Adrenal gland (tissue), 12 donors: ENCODE measurements around the gene BARHL1. TPM values are rescaled to one million over a fixed set of nuclear protein-coding genes. Genes with fewer than 3 reads are reported as not detected.

Source experiments
- DNase-seq, 7 donors: peaks; one replicate each; pipeline ENCODE4 v3.0.0-alpha.2; 2019 to 2020
- H3K27ac ChIP-seq, 5 donors: fragments of 200-600 bp; sonication (generic) in 4 of 5; 1 replicate in 3 of 5; 2 replicates in 2 of 5; pipeline versions ENCODE4 v1.5.1 to v1.8.0; 2016 to 2020; ENCODE audit warnings: mild to moderate bottlenecking in 1 of 5
- H3K27me3 ChIP-seq: fragments of 200-600 bp; 2 replicates; pipeline ENCODE4 v1.8.0; 2021
- H3K36me3 ChIP-seq, 2 donors: fragments of 200-600 bp; replicated peaks in 1 of 2; 1 replicate in 1 of 2; 2 replicates in 1 of 2; pipeline versions ENCODE4 v1.5.1 to v1.8.0; 2018 to 2022
- H3K4me1 ChIP-seq, 2 donors: fragments of 200-600 bp; replicated peaks in 1 of 2; 1 replicate in 1 of 2; 2 replicates in 1 of 2; pipeline versions ENCODE4 v1.5.1 to v1.8.0; 2018 to 2021
- H3K4me3 ChIP-seq, 4 donors: fragments of 200-600 bp; sonication (generic) in 3 of 4; one replicate each; pipeline ENCODE4 v1.5.1; 2016 to 2018
- H3K9me3 ChIP-seq, 3 donors: fragments of 200-600 bp; sonication (generic) in 1 of 3; replicated peaks in 1 of 3; 1 replicate in 2 of 3; 2 replicates in 1 of 3; pipeline versions ENCODE4 v1.5.1 to v1.8.0; 2016 to 2021
- POLR2A ChIP-seq, 2 donors: fragments of 450-650 bp; IDR thresholded peaks; one replicate each; pipeline ENCODE4 v1.6.1; 2017; ENCODE audit warnings: antibody characterized with exemption in 2 of 2, mild to moderate bottlenecking in 2 of 2, moderate library complexity in 1 of 2
- WGBS, 4 donors: extraction: QIAGEN DNeasy Blood & Tissue Kit in 2 of 4; methylation state at CpG; one replicate each; pipeline versions ENCODE4 v1.1.5 to v1.1.7; 2013 to 2017; 5-methylcytosine and 5-hydroxymethylcytosine counted together
- intact Hi-C, 2 donors: fragments of 100-400 bp; cut with DNase I; formaldehyde crosslinking; loops; one replicate each; pipeline versions ENCODE4 v1.14.1 to v1.15.0; 2022 to 2023
- polyA plus RNA-seq, 3 donors: library from polyadenylated mRNA; stranded (reverse); fragments of 200-250 nt in 2 of 3; fragments of 350-450 nt in 1 of 3; fragmentation: Illumina TruSeq in 1 of 3; extraction: RNeasy Lipid Tissue Mini Kit (QIAGEN cat#74804) in 1 of 3; gene quantifications; one replicate each; pipeline ENCODE4 v1.2.3, GENCODE V29; 2013 to 2014
- total RNA-seq, 9 donors: library from RNA; depleted of rRNA in 4 of 9; stranded (reverse); fragments of >200 nt in 4 of 9; fragments of 120-200 nt in 1 of 9; fragmentation: NEBNext Ultra II Directional in 1 of 9; extraction: Animal tissue kit (Norgen Biotek cat#: 25700) in 1 of 9; gene quantifications; one replicate each; pipeline versions ENCODE4 v1.1.0 to v1.2.4, GENCODE V29; 2013 to 2023
- TF ChIP-seq, protein P1 (sequence below), 6 experiments: fragments of 450-650 bp in 4 of 6; fragments of 200-600 bp in 2 of 6; sonication (generic) in 1 of 6; IDR thresholded peaks; 1 replicate in 5 of 6; 2 replicates in 1 of 6; pipeline versions ENCODE4 v1.5.1 to v1.8.0; 2016 to 2021; ENCODE audit warnings: antibody characterized with exemption in 6 of 6, mild to moderate bottlenecking in 2 of 6, moderate library complexity in 1 of 6
- donor health status: healthy with polysubstance abuse.
- donor health status: Bipolar disorder and iron deficiency.
- donor health status: DM: yes; HTN: yes; CAD: no.
- donor health status: DM: no; HTN: no; CAD: no.
- donor health status: DM: no; HTN: no; CAD: no.
- donor health status: DM: yes; HTN: yes; CAD: no.

The BARHL1 gene
- total and polyA plus RNA-seq, 12 donors: not detected

DNA sequence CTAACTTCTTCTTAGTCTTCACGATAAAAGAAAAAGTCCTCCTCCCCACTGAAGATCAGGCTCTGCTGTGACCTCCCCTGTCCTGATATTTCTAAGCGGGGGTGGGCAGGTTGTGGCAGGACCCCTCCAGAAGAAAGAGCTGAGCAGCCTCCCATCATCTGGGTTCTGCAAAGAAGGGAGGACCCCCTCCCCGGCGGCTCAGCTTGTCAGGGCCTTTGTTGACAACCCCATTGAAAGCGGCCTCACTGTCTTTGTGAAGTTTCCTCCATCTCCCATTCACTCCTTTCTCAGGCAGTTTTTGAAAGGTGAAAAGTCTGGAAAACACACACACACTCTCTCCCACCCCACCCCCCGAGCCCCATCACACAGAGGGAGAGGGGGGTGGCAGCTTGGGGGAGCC is 26.2 kb upstream of the BARHL1 start:
- no peaks in the 10 kb centered on the region for H3K27me3 ChIP-seq
- WGBS, 4 donors: 73 to 81% (median 77%) methylated on average over 5 to 6 of the region's 6 CpGs
- no peak for DNase-seq
- H3K9me3 ChIP-seq: no peaks in the 10 kb centered on the region
- no peak overlapping the region for H3K27ac ChIP-seq
- TF ChIP-seq, protein P1, sequence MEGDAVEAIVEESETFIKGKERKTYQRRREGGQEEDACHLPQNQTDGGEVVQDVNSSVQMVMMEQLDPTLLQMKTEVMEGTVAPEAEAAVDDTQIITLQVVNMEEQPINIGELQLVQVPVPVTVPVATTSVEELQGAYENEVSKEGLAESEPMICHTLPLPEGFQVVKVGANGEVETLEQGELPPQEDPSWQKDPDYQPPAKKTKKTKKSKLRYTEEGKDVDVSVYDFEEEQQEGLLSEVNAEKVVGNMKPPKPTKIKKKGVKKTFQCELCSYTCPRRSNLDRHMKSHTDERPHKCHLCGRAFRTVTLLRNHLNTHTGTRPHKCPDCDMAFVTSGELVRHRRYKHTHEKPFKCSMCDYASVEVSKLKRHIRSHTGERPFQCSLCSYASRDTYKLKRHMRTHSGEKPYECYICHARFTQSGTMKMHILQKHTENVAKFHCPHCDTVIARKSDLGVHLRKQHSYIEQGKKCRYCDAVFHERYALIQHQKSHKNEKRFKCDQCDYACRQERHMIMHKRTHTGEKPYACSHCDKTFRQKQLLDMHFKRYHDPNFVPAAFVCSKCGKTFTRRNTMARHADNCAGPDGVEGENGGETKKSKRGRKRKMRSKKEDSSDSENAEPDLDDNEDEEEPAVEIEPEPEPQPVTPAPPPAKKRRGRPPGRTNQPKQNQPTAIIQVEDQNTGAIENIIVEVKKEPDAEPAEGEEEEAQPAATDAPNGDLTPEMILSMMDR (IDR thresholded peaks at IDR 0.05): no peak
- no peak for TF ChIP-seq POLR2A (IDR thresholded peaks at IDR 0.05)
- no peak overlapping the region for H3K4me3 ChIP-seq
- H3K4me1 ChIP-seq: peaks cover 10 to 13% of the 10 kb centered on the region in 2 donors
- no peaks in the 10 kb centered on the region for H3K36me3 ChIP-seq
- intact Hi-C loops: no loop called here

GRCh38 chr9:132556714-132557113 is 25.7 kb upstream of the BARHL1 start:
- peaks cover 10 to 13% of the 10 kb centered on the region in 2 donors for H3K4me1 ChIP-seq
- H3K4me3 ChIP-seq: no peak overlapping the region
- H3K9me3 ChIP-seq: no peaks in the 10 kb centered on the region
- intact Hi-C loops: no loop called here
- H3K27me3 ChIP-seq: no peaks in the 10 kb centered on the region
- WGBS, 4 donors: 75 to 81% (median 77%) methylated on average over 26 of the region's 26 CpGs
- no peaks in the 10 kb centered on the region for H3K36me3 ChIP-seq
- no peak overlapping the region for H3K27ac ChIP-seq
- no peak for DNase-seq
- TF ChIP-seq, protein P1 (IDR thresholded peaks at IDR 0.05): no peak
- no peak for TF ChIP-seq POLR2A (IDR thresholded peaks at IDR 0.05)

DNA sequence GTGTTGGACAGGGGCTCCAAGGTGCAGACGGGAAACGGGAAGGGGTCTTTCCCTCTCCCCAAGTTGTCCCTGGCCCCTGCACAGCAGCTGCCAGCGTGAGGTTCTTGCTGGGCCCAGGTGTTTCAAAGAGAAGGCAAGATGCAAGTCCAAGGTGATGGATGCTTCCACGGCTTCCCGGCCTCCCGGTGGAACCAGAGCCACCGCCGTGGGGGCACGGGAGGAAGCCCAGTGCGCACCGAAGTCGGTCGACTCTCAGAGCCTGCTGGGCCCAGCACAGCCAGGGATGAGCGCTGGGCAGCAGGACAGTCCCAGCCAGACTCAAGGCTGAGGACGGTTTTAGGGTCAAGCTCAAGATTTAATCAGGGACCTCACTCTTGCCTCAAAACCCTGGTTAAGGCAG is 25.2 kb upstream of the BARHL1 start:
- no peak overlapping the region for H3K4me3 ChIP-seq
- no peaks in the 10 kb centered on the region for H3K36me3 ChIP-seq
- WGBS, 4 donors: 79 to 85% (median 83%) methylated on average over 4 to 15 of the region's 15 CpGs
- no peak for DNase-seq
- TF ChIP-seq POLR2A (IDR thresholded peaks at IDR 0.05): no peak
- TF ChIP-seq, protein P1 (IDR thresholded peaks at IDR 0.05): no peak
- peaks cover 10 to 13% of the 10 kb centered on the region in 2 donors for H3K4me1 ChIP-seq
- intact Hi-C loops: no loop called here
- no peaks in the 10 kb centered on the region for H3K9me3 ChIP-seq
- H3K27me3 ChIP-seq: no peaks in the 10 kb centered on the region
- H3K27ac ChIP-seq: no peak overlapping the region

GRCh38 chr9:132559711-132560110 is 22.7 kb upstream of the BARHL1 start:
- 81 to 91% (median 87%) methylated on average over 2 of the region's 2 CpGs for WGBS, 4 donors
- DNase-seq: no peak
- H3K9me3 ChIP-seq: no peaks in the 10 kb centered on the region
- peaks cover 10 to 13% of the 10 kb centered on the region in 2 donors for H3K4me1 ChIP-seq
- H3K36me3 ChIP-seq: no peaks in the 10 kb centered on the region
- H3K27me3 ChIP-seq: no peaks in the 10 kb centered on the region
- H3K27ac ChIP-seq: no peak overlapping the region
- TF ChIP-seq POLR2A (IDR thresholded peaks at IDR 0.05): no peak
- intact Hi-C loops: no loop called here
- no peak overlapping the region for H3K4me3 ChIP-seq

- TF ChIP-seq, protein P1 (IDR thresholded peaks at IDR 0.05): no peak
- no peak for TF ChIP-seq POLR2A (IDR thresholded peaks at IDR 0.05)
- no peak overlapping the region for H3K4me3 ChIP-seq
- H3K9me3 ChIP-seq: no peaks in the 10 kb centered on the region
- no peaks in the 10 kb centered on the region for H3K36me3 ChIP-seq
- H3K4me1 ChIP-seq: peaks cover 10 to 13% of the 10 kb centered on the region in 2 donors
- intact Hi-C loops: no loop called here
- peak overlapping the region in 1 of 5 donors; percentile 55 for H3K27ac ChIP-seq
- H3K27me3 ChIP-seq: no peaks in the 10 kb centered on the region
- WGBS, 4 donors: 13 to 22% (median 15%) methylated on average over 14 of the region's 14 CpGs
- DNase-seq: peak in 6 of 7 donors; percentile 31 to 58 (median 52)
Measured at GRCh38 chr9:132560616-132561202, 21.7 kb upstream of the BARHL1 start.
